Cardiac fibroblast (primary cell): ENCODE measurements around the gene RASIP1.

Experiments
- DNase-seq, 2 donors: peaks; one replicate each; pipeline versions ENCODE4 v3.0.0 to v3.0.0-alpha.2; 2010; ENCODE audit warnings: low read depth in 2 of 2
- H3K4me3 ChIP-seq, 2 donors: replicated peaks in 1 of 2; 1 replicate in 1 of 2; 2 replicates in 1 of 2; pipeline ENCODE4 v1.5.1; 2011; ENCODE audit warnings: low read depth in 2 of 2, low read length in 2 of 2, mild to moderate bottlenecking in 2 of 2, moderate library complexity in 1 of 2
- TF ChIP-seq, protein P1 (sequence below): IDR thresholded peaks from one replicate; pipeline ENCODE4 v1.5.1; 2011; ENCODE audit warnings: low read depth, mild to moderate bottlenecking, low read length, inconsistent platforms

RASIP1 gene

DNA sequence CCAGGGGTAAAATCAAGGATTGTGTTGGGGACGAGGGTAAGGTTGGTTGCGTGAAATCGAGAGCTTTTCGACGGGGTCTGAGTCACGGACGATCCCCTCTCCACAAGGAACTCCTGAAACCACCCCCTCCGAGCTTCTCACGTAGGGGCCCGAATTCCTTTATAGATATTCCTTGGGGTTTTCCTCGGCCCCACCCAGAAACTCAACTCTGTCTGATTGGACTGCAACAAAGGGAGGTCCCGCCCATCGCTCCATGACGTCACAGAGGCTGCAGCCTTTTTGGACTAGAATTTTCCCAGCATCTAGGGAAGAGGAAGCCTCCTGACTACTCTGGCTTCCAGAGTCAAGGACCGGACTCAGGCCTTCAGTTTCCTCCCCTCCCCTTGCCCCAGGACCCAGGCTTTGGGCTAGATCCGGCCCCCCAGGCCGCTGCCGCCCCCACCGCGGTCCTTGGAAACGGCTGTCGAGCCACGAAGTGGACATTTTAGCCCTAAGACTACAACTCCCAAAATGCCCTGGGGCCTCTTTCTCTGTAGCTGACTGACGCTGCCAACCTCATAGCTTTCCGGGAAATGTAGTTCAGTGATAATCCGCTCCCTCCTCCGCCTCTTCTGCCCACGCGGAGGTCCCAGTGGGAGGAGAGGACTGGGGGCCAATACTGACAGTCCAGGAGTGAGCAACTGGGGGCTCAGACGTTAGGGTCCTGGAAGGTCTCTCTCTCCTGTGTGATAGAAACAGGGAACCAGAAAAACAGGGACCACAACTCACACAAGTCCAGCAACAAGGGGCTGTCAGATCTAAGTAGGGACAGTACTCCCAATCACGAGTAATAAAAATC, 6.5 kb upstream of the RASIP1 start, which contains the start of gene IZUMO1:
Gene IZUMO1, minus strand, starts transcription at position 172 of the 838 bp plus-strand sequence. CDS start 1,050 bp downstream, outside the sequence.
- DNase-seq = peak; percentile 93 to 95
- TF ChIP-seq, protein P1, sequence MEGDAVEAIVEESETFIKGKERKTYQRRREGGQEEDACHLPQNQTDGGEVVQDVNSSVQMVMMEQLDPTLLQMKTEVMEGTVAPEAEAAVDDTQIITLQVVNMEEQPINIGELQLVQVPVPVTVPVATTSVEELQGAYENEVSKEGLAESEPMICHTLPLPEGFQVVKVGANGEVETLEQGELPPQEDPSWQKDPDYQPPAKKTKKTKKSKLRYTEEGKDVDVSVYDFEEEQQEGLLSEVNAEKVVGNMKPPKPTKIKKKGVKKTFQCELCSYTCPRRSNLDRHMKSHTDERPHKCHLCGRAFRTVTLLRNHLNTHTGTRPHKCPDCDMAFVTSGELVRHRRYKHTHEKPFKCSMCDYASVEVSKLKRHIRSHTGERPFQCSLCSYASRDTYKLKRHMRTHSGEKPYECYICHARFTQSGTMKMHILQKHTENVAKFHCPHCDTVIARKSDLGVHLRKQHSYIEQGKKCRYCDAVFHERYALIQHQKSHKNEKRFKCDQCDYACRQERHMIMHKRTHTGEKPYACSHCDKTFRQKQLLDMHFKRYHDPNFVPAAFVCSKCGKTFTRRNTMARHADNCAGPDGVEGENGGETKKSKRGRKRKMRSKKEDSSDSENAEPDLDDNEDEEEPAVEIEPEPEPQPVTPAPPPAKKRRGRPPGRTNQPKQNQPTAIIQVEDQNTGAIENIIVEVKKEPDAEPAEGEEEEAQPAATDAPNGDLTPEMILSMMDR = no peak
- H3K4me3 ChIP-seq = peak within 1 kb of the TSS; percentile 56 to 66

DNA sequence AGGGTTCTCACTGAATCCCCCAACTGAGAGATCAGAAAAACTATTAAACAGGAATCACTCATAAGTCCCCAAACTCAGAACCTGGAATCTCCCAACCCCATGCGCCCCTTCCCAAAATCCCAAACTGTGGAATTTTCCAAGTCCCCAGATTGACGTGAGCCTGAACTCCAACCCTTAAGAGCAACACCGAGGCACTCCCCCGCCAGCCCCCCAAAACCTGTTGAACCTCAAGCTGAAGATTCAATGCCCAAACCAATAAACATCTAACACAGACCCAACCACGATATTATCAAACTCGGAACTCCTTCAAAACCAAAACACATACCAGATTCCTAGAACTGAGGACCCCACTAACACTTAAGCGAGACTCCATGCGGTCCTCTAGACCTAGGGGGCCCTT, 5.7 kb upstream of the RASIP1 start:
- DNase-seq = no peak
- TF ChIP-seq, protein P1 = no peak
- no peak overlapping the region for H3K4me3 ChIP-seq

GRCh38 chr19:48745208-48745995, 5.0 kb upstream of the RASIP1 start:
- TF ChIP-seq, protein P1 = no peak
- peak; percentile 72 to 76 for DNase-seq
- no peak overlapping the region for H3K4me3 ChIP-seq

GRCh38 chr19:48742096-48742495, 1.7 kb upstream of the RASIP1 start:
- DNase-seq = no peak
- no peak overlapping the region for H3K4me3 ChIP-seq
- TF ChIP-seq, protein P1 = no peak

DNA sequence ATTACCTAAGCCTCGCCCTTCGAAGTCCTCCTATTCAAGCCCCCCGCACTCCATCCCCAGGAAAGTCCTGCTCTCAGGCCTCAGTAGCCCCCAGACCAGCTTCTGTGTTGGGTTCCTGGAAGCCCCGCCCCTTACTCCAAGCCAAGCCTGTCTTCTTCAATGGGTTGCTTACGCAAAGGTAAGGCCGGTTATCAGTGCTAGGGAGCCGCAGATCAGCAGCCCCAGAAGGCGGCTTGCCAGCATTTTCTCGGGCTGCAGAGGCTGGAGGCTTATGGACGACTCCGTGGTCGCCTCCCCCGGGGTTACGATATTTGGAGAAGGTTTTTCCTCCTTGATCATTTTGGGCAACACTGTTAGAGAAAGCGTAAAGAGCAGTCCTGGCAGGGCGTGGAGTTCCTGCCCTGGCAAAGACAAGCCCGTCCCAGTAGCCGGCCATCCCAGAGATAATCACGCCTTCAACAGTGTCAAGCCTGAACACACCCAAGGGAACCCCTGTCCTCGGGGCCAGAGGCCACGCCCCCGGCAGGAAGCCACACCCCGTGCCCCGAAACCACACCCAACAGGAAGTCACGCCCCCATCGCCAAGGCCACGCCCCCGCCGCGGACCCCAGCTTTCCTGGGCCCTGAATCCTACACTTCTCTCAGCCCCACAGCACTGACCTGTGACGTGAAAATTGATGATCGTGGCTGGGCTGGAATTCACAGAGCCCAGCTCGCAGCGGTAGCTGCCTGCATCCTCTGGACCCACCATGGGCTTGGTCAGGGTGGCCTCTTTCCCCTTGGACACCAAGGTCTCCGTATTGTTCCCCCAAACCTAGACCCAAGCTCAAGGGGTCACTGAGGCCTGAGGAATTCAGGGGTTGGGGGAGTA, 954 bp upstream of the RASIP1 start:
- TF ChIP-seq, protein P1 = no peak
- H3K4me3 ChIP-seq = no peak overlapping the region
- no peak for DNase-seq

DNA sequence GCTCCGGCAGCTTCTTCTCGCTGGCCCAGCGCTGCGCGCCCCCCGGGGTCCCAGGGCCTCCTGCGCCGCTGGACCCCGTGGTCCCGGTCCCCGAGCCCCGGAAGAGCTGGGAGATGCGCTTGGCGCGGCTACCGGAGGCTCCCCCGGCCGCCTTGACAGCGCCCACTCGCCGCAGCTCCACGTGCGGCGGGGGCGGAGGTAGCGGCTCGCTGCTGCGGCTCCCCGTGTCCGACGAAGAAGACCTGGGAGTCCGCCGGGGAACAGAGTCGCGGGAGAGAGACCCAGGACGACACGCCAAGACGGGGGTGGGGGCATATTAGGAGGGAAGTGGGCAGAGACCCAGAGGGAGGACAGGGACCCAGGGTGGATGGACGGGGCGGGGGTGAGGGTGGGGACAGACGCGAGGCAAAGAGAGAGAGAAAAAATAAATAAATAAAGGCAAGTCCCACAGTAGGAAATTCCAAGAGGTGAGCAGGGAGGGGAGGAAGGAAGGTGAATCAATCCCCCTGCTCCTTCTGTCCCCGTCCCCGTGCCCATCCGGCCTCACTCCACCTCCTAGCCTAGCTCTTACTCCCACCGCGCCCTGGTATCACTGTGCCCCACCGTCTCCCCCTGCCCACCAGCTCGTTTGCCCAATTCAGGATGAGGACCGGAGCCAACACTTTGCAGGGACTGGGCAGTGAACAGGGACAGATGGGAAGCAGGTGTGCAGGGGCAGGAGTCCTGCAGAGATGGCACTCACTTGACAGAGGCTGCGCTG, 826 bp downstream of the RASIP1 start:
- no peak for DNase-seq
- peak overlapping the region in 1 of 2 donors; percentile 36 for H3K4me3 ChIP-seq
- TF ChIP-seq, protein P1 = no peak
